Testis (tissue), 3 donors: Measurements from ENCODE around the gene TMEM145. TPM values are rescaled to one million over a fixed set of nuclear protein-coding genes. Genes with fewer than 3 reads are reported as not detected.
A peak's percentile ranks its signal among the peaks of the same experiment; 100 is the strongest.

Experiments
- DNase-seq: peaks from one replicate; pipeline ENCODE4 v3.0.0-alpha.2; 2019
- H3K27ac ChIP-seq, 2 donors: fragments of 200-600 bp; sonication (generic); one replicate each; pipeline ENCODE4 v1.5.1; 2019
- H3K27me3 ChIP-seq: fragments of 200-600 bp; sonication (generic); one replicate; pipeline ENCODE4 v1.5.1; 2019
- H3K36me3 ChIP-seq: fragments of 200-600 bp; sonication (generic); one replicate; pipeline ENCODE4 v1.5.1; 2017; ENCODE audit warnings: low read depth; ENCODE audit errors: missing control alignments
- H3K4me1 ChIP-seq: fragments of 200-600 bp; sonication (generic); one replicate; pipeline ENCODE4 v1.5.1; 2019
- H3K4me3 ChIP-seq, 2 donors: fragments of 200-600 bp; sonication (generic); one replicate each; pipeline ENCODE4 v1.5.1; 2017 to 2019
- H3K9me3 ChIP-seq: fragments of 200-600 bp; sonication (generic); one replicate; pipeline ENCODE4 v1.5.1; 2017
- POLR2A ChIP-seq: fragments of 450-650 bp; IDR thresholded peaks from one replicate; pipeline ENCODE4 v1.6.1; 2017; ENCODE audit warnings: antibody characterized with exemption, mild to moderate bottlenecking, moderate library complexity
- WGBS, 2 donors: methylation state at CpG; one replicate each; pipeline ENCODE4 v1.1.5; 2018; 5-methylcytosine and 5-hydroxymethylcytosine counted together
- intact Hi-C: fragments of 100-400 bp; cut with DNase I; formaldehyde crosslinking; loops from one replicate; pipeline ENCODE4 v1.15.1; 2023; ENCODE audit warnings: low total_unique reads
- polyA plus RNA-seq: library from polyadenylated mRNA; stranded (reverse); fragments of 350-450 nt; fragmentation: Illumina TruSeq; extraction: RNeasy Lipid Tissue Mini Kit (QIAGEN cat#74804); gene quantifications from one replicate; pipeline ENCODE4 v1.2.3, GENCODE V29; 2014; ENCODE audit warnings: low read depth, low replicate concordance; ENCODE audit not compliant: insufficient read depth
- total RNA-seq, 2 donors: library from RNA; depleted of rRNA; stranded (reverse); fragments of >200 nt; gene quantifications; one replicate each; pipeline ENCODE4 v1.2.3, GENCODE V29; 2016
- TF ChIP-seq, protein P1 (sequence below), 3 experiments: fragments of 450-650 bp in 2 of 3; fragments of 200-600 bp in 1 of 3; sonication (generic) in 1 of 3; IDR thresholded peaks; one replicate each; pipeline ENCODE4 v1.5.1; 2016 to 2019; ENCODE audit warnings: antibody characterized with exemption in 3 of 3, mild to moderate bottlenecking in 2 of 3, moderate library complexity in 1 of 3

TMEM145 gene
- total and polyA plus RNA-seq, 3 donors from 2014 or later, result 6.9 to 12.3 (median 7.2) TPM

DNA sequence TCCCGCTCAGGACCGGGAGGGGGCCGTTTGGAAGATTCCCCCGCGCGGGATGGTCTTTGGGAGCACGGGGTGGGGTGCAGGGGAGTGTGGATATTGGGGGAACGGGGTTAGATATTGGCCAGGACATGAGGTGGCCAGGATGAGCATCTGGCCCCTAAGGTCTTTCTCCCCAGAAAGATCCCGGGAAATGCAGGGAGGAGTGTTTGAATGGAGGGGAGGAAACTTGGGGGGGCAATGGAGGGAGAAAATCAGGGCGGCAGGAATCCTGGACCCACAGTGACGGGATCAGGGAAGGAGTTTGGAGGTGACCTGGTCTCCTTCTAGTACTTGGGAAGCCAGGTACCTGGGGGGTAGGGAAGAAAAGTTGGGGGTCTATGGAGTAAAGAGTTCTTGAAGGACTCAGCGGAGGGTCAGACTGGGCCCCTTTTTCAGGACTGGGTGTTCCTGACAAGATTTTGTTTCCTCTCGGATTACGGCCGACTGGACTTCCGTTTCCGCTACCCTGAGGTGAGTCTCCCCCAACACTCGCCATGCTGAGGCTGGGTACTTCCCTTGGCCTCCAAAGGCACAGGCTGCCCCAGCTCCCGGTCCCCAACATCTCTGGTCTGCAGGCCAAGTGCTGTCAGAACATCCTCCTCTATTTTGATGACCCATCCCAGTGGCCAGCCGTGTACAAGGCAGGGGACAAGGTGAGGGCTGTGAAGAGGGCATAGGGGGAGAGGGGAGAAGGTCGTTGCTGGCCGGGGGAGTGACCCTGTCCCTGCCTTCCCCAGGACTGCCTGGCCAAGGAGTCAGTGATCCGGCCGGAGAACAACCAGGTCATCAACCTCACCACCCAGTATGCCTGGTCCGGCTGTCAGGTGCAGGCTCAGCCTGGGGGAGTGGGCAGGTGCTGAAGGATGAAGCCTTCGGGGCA is 989 bp downstream of the TMEM145 start:
- Histone ChIP-seq H3K36me3 (no peaks in the 10 kb centered on the region), H3K4me3 (peak overlapping the region; percentile 53 to 63), H3K4me1 (peaks cover 4% of the 10 kb centered on the region), H3K9me3 (no peaks in the 10 kb centered on the region), H3K27me3 (no peaks in the 10 kb centered on the region), H3K27ac (no peak overlapping the region)
- intact Hi-C loops, result no loop called here
- no peak for DNase-seq
- TF ChIP-seq POLR2A, result no peak
- TF ChIP-seq, protein P1, sequence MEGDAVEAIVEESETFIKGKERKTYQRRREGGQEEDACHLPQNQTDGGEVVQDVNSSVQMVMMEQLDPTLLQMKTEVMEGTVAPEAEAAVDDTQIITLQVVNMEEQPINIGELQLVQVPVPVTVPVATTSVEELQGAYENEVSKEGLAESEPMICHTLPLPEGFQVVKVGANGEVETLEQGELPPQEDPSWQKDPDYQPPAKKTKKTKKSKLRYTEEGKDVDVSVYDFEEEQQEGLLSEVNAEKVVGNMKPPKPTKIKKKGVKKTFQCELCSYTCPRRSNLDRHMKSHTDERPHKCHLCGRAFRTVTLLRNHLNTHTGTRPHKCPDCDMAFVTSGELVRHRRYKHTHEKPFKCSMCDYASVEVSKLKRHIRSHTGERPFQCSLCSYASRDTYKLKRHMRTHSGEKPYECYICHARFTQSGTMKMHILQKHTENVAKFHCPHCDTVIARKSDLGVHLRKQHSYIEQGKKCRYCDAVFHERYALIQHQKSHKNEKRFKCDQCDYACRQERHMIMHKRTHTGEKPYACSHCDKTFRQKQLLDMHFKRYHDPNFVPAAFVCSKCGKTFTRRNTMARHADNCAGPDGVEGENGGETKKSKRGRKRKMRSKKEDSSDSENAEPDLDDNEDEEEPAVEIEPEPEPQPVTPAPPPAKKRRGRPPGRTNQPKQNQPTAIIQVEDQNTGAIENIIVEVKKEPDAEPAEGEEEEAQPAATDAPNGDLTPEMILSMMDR (IDR thresholded peaks at IDR 0.05), result no peak
- WGBS, 2 donors, result 19 to 26% methylated on average over 19 to 26 of the region's 26 CpGs

DNA sequence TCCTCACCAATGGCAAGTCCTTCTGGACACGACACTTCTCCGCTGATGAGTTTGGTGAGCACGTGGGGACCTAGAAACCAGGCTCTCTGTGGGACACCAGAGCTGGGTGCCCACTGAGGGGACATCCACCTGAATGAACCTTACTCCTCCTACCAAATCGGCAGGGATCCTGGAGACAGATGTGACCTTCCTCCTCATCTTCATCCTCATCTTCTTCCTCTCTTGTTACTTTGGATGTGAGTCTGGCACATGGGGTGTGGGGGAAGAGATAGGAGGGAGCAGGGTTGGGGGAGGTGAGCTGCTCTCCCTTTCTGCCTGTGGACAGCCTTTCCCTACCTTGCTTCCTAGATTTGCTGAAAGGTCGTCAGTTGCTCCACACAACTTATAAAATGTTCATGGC is 1.9 kb downstream of the TMEM145 start:
- intact Hi-C loops, result no loop called here
- WGBS, 2 donors, result 79 to 85% methylated on average over 5 of the region's 5 CpGs
- Histone ChIP-seq H3K36me3 (no peaks in the 10 kb centered on the region), H3K4me1 (peaks cover 4% of the 10 kb centered on the region), H3K4me3 (no peak overlapping the region), H3K27me3 (no peaks in the 10 kb centered on the region), H3K9me3 (no peaks in the 10 kb centered on the region), H3K27ac (no peak overlapping the region)
- DNase-seq, result no peak
- no peak for TF ChIP-seq POLR2A
- TF ChIP-seq, protein P1 (IDR thresholded peaks at IDR 0.05), result no peak

DNA sequence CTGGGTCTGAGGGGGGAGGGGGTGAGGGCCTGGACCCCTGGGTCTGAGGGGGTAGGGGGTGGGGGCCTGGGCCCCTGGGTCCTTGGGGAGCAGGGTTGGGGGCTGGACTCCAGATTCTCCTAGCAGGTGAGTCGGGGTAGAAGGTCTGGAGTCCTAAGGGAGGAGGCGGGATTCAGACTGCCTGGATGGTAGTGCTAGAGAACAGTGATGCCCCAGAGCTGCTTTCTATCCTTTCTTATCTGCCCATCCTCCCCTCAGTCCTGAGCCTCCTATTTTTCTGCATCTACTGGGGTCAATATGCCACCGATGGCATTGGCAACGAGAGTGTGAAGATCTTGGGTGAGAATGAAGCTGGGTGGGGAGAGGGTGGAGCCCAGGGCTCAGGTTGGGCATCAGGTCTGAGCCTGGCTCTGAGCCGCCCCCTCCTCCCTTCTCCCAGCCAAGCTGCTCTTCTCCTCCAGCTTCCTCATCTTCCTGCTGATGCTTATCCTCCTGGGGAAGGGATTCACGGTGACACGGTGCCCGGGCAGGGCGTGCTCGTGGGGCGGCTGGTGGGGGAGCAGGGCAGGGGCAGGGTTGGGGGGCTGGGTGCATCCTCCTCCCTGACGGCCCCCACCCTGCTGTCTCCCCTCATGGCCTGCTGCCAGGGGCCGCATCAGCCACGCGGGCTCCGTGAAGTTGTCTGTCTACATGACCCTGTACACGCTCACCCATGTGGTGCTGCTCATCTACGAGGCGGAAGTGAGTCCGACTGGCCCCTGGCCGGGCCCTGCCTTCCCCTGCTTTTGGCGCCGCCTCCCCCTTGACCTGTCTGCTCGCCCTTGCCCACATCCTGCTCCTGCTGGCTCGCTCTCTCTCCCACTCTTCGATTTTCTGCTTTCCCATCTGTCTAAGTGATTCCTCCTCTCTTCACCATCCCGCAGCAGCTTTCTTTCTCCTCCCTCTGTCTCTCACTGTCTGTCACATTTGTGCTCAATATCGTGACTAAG is 3.4 kb downstream of the TMEM145 start:
- no peak for DNase-seq
- TF ChIP-seq, protein P1 (IDR thresholded peaks at IDR 0.05), result no peak
- no peak for TF ChIP-seq POLR2A
- Histone ChIP-seq H3K9me3 (no peaks in the 10 kb centered on the region), H3K27me3 (no peaks in the 10 kb centered on the region), H3K4me3 (no peak overlapping the region), H3K4me1 (peaks cover 4% of the 10 kb centered on the region), H3K27ac (no peak overlapping the region), H3K36me3 (no peaks in the 10 kb centered on the region)
- intact Hi-C loops, result no loop called here
- 56 to 60% methylated on average over 23 to 28 of the region's 28 CpGs for WGBS, 2 donors

DNA sequence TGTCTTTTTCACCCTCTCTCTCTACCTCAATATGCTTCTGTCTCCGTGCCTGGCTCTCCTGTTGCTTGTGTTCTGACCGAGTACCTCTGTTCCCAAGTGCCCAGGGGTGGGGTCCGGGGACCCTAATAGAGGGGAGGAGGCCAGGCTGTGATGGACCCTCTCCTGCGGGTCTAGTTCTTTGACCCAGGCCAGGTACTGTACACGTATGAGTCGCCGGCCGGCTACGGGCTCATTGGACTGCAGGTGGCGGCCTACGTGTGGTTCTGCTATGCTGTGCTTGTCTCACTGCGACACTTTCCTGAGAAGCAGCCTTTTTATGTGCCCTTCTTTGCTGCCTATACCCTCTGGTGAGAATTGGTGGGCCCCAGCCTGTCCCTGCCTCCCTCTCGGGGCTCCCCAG is 4.4 kb downstream of the TMEM145 start:
- DNase-seq, result no peak
- TF ChIP-seq, protein P1 (IDR thresholded peaks at IDR 0.05), result no peak
- no peak for TF ChIP-seq POLR2A
- H3K27ac ChIP-seq, result no peak overlapping the region
- H3K4me1 ChIP-seq, result peaks cover 4% of the 10 kb centered on the region
- no peaks in the 10 kb centered on the region for H3K27me3 ChIP-seq
- H3K4me3 ChIP-seq, result no peak overlapping the region
- intact Hi-C loops, result no loop called here
- 94 to 95% methylated on average over 13 of the region's 13 CpGs for WGBS, 2 donors
- no peaks in the 10 kb centered on the region for H3K9me3 ChIP-seq
- no peaks in the 10 kb centered on the region for H3K36me3 ChIP-seq
